SHP77 (cell line): ENCODE data around the gene PNLIPRP2.

Experiments
- DNase-seq, 2 experiments: peaks; one replicate each; lab custom pipeline; 2025; lab: John Stamatoyannopoulos, UW

PNLIPRP2 gene

DNA sequence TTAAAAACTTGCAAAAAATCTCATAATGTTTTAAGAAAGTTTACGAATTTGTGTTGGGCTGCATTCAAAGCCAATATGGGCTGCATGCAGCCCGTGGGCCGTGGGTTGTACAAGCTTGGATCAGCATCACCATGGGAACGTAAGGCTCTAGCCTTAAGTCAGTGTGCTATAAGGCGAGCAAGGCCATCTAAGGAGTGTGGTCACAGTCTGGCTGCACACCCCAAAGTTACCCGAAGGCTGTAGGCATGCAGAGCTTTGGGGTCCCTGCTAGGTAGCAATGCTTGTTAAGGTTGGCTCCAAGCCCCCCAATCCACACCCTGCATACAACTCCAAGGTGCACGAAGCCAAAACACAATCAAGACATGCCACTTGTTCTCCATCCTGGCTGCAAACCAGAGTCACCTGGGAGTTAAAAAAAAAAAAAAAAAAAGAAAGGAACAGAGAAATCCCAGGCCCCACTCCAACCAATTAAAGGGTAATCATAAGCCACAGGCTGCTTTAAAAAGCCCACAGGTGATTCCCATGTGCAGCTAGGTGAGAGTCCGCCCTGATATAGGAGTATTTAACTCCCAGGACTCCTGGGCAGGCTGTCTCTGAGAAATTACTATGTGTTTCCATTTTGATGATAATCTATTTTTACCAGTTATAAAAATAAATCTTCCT, 8.5 kb upstream of the PNLIPRP2 start:
- no peak for DNase-seq

DNA sequence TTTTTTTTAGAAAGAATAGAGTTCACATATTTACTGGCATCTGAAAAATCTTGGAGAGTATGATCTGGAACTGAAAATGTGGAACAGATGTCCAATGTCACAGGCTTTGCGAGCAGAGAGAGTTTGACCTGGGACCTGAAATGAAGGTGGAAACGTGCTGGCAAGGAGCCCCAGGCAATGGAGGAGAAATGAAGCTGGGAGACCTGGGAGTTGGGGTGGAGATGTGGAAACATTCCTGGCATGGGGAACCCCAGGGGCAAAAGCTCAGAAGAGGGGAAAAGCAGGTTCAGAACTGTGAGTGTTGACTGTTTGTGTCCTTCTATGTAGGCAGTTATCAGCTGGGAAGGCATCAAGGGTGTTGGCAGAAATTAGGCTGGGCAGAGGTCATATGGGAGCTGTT, 7.3 kb upstream of the PNLIPRP2 start:
- DNase-seq = no peak

DNA sequence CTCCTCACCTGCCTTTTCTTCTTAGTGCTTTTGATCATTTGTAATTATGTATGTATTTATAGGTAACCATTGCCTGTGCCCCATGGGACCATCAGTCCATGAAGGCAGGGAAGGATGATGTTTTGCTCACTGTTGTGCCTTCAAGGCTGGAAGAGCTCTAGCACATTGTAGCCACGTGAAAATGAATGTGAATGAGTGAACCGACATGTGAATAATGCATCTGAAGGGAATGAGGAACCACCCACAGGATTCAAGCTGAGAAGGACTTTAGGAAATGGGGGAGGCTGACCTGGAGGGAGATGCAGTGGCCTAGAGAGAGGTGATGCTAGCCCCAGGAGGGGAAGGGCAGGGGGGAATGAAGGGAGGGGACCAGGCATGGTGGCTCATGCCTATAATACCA, 6.0 kb upstream of the PNLIPRP2 start:
- no peak for DNase-seq

DNA sequence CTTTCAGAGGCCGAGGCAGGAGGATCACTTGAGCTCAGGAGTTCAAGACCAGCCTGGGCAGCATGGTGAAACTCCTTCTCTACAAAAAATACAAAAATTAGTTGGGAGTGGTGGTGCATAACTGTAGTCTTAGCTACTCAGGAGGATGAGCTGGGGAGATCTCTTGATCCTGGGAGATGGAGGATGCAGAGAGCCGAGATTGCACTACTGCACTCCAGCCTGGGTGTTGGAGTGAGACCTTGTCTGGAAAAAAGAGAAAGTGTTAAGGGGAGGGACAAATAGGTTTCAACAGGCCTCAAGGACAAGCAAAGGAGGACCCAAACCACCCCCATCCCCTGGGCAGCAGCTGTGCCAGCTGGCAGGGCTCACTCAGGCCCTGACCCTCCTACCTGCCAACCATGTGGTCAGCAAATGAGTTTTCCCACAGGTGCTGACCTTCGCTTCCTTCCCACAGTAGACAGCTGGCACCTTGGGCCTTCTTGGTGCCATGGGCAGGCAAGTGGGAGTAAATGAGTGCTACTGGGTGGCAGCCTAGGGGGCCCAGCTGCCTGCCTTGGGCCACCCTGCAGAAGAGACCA, 5.5 kb upstream of the PNLIPRP2 start:
- DNase-seq = no peak

DNA sequence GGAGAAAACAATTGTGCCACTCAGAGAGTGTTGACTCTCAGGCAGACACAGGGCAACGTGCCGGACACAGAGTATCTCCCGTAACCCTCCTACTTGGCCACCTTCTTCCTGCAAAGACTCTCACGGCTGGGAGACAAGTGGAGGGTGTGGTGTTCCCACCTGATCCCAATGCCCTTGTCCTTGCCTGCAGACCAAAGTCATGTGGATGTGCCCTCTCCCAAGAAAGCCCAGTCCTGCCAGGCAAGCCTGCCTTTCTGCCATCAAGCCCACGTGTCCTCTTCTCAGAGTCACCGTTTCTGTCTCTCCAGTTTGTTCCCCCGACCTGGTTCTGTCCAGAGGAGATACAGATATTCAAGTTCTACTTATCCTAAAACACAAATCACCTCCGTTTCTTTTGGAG, 723 bp downstream of the PNLIPRP2 start:
- no peak for DNase-seq

DNA sequence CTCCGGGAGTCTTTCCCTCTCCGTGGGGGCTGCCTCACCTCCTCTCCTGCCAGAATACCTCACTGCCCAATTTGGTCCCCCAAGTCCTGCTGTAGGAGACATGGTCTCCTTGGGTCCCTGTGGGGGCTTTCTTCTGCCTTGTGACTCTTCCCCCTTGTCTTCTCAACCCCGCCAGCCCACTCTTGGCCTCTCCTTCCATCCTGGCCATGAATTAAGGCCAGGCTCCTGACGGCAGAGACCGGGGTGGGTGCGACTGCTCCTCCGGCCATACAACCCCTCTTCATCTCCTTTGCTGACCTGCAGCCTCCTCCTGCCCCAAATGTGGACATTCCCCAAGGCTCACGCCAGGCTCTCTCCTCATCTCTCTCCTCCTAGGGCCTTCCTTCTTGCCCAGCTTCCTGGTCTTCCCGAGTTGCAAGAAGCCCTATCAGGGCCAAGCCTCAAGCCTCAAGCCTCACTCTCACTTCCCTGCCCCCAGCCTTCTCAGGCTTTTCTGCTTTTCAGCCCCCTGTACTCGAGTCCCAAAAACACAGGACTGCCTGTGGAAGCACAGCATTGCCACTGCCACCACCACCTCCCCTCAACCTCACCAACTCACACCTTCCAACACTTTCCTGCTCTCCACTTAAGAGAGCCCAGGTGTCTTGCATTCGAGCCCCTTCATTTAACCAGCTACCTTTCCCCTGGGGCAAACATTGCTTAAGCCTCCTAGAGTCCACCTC, 1.3 kb downstream of the PNLIPRP2 start:
- DNase-seq = no peak

DNA sequence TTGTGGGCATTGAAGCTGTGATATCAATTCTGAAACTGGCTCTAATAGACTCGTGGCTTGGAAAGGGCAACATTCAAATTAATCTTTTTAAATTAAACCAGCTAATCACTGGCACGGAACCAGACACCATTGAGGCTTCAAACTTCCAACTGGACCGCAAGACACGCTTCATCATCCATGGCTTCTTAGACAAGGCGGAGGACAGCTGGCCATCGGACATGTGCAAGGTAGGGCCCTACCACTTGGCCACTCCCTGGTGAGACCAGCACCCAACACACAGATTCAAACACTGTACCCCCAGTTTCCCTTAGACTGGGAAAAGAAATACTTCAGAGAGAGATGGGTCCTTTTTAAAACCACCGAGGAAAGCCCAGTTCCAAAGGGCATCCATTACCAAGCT, 5.1 kb downstream of the PNLIPRP2 start:
- DNase-seq = no peak

DNA sequence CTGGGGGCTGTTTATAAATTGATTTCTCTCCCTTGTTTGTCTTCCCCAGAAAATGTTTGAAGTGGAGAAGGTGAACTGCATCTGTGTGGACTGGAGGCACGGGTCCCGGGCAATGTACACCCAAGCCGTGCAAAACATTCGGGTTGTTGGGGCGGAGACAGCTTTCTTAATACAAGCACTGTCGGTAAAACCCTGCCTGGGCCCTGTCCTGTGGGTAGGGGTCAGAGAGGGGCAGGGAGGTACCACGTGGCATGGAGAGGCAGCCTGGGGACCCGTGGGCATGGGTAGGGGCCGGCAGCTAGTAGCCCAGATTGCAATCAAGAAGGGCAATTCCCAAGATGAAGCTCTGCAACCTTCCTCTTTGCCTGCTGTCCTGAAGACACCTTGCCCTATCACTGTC, 6.1 kb downstream of the PNLIPRP2 start:
- DNase-seq = no peak

DNA sequence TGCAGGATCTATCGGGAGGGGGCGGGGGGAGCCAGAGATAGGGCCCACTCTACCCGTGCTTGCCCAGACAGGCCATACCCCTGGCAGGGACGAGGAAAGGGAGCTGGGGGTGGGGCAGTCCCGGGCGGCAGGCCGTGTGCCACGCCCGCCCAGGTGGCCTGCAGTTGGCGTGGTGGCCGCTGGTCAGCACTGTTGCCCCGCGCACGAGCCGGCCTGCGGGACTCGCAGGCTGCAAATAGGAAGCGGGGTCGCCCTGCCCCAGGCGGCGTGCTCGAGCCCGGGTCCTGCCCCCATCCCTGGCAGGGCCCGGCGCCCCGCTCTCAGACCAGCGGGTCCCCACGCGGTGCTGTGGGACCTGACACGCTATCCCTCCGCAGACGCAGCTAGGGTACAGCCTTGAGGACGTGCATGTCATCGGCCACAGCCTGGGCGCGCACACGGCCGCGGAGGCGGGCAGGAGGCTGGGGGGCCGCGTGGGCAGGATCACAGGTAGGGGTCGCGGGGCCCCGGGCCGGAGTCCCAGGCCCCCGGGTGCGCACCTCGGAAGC, 6.7 kb downstream of the PNLIPRP2 start:
- DNase-seq = no peak

DNA sequence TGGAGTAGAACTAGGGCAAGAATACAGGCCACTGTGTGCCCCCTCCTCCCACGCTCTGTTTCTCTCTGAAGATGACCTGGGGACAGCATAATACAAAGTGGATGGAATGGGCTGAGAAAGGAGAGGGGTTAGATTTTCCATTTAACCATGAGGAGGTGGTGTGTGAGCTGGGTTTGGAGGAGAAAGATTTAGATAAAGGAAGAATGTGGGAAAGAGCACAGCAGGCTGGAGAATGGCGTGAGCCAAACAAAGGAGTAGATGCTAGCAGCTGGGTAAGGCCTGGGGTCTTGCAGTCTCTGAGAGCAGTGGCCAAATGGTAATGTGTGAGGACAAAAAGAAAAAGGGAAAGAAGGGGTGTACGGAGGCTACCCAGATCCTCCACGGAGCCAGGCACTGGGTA, 8.6 kb downstream of the PNLIPRP2 start:
- DNase-seq = no peak

DNA sequence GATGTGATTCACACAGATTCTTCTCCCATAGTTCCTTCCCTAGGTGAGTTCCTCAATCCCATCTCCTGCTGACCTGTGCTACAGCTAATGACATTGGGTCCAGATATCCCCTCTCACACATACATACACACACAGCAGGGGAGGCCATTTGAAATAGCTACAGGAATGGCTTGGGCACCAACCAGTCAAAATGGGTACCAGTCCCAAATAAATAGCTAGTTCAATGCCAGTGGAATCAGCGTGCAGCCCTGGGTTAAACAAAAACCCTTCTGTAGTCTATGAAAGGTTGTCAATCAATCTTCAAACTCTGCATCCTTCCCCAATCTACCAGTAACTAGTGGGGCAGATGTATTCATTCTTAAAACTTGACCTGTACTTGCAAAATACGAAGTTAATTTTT, 9.3 kb downstream of the PNLIPRP2 start:
- DNase-seq = no peak

DNA sequence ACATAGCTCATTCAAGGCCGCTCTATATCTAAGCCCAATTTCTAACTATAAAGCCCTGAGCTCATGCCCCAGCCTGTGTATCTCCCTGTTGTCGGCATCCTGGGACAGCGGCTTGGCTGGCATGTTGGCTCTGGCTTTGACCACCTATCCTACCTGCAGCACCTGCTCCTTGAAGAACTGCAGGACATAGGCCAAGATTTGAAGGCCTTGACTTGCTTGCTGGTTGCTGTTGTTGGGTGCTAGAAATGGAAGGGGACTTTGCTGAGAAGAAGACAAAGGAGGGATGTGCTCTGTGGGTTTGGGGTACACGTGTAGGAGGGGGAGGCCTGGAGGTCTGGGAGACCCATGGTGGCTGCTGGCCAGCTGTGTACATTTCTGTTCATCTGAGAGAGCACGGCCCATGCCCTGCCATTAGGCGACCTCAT, 11.1 kb downstream of the PNLIPRP2 start:
- DNase-seq = no peak

DNA sequence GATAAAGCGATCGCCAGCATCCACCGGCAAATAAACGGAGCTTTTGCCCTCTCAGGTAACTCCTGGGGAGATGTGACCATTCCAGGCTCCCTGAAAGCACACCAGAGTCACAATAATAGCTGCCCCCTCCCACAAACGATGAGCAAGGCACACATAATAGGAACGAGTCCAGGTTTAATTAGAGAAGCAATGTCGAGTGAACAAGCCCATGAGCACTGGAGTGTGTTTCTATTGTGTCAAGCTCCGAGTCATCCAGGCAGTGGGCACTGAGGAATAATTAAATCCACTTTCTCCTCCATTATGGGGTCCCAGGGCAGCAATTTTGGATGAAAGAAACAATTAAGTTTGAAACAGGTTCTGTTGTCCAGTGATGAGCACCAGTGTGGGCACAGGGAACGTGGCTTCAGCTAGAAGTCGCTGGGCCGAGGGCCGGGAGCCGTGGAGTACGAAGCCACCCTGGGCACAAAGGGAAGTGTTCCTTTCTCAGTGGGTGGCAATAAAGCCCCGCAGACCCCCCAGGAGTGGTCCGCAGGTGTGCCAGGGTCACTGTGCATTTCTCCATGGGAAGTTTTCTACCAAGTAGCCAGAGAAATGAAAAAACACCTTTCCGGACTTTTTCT, 12.0 kb downstream of the PNLIPRP2 start:
- no peak for DNase-seq

DNA sequence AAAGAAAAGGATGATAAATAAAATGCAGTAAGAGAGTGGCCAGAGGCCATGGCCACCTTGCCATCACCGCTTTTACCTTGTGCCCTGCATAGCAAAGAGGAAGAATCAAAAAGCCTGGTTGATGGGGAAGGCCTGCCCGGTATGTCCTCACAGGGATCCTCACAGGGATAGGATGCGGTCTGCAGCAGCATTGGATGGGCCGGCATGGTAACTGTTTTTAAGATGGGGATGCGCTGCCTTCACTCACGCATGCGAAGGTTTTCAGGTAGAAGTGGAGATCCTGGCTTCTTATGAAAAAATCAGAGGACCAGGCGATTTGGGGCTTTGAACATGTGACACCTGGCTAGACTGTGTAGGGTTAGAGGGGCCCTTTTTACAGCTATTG, 12.5 kb downstream of the PNLIPRP2 start:
- no peak for DNase-seq

DNA sequence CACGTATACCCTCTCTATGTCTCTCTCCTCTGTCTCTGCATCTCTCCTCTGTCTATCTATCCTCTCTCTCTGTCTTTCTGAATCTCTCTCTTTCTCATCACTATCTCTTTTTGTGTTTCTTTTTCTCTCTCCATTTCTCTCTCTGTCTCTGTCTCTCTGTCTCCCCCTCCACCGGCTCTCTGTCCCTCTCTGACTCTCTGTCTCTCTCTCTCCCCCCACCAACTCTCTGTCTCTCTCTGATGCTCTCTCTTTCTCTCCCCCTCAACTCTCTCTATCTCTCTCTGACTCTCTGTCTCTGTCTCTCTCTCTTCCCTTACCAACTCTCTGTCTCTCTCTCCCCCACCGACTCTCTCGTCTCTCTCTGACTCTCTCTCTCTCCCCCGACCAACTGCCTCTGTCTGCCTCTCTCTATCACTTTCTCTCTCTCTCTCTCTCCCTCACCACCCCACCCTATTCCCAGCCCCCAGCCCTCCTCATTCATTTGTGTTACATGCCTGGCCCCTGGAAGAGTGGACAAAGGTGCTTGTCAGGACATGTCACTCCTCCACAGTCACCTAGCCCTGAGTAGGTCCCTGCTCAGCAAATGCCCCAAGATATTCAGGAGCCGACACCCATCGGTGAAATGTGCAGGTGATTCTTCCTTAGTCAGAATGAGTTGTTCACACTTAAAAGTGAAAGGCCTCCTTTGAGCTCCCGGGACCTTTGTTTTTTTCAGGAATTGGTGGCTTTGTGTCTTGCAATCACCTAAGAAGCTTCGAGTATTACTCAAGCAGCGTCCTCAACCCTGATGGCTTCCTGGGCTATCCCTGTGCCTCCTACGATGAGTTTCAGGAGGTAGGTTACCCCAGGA, 13.6 kb downstream of the PNLIPRP2 start:
- no peak for DNase-seq

DNA sequence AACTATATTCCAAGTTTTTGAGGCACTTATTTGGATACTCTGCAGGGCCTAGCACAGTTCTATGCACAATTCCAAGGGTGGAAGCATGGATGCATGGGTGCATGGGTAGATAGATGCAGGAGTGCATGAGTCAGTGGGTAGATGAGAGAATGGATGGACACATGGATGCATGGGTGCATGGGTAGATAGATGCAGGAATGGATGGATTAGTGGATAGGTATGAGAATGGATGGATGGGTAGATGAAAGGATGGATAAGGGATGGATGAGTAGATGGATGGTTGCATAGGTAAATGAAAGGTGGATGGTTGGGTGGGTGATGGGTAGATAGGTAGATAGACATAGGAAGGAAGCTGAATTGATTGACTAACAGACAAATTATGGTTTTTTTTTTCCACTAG, 15.6 kb downstream of the PNLIPRP2 start:
- no peak for DNase-seq

DNA sequence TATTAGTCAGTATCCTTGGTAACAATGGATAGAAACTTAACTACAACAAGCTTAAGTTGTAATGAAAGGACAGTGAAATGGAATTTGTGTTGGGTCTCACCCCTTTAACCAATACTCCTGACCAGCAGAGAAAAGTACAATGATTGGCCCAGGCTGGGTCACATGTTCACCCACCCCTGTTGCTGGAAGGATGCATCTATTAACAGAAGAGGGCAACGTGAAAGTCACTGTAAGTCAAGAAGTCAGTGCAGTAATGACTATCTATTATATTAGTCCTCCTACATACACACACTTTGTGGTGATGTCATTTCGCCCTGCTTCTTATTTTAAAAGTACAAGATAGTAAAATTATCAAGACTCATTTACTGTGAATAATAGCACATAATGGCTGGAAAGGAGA, 16.2 kb downstream of the PNLIPRP2 start:
- DNase-seq = no peak

DNA sequence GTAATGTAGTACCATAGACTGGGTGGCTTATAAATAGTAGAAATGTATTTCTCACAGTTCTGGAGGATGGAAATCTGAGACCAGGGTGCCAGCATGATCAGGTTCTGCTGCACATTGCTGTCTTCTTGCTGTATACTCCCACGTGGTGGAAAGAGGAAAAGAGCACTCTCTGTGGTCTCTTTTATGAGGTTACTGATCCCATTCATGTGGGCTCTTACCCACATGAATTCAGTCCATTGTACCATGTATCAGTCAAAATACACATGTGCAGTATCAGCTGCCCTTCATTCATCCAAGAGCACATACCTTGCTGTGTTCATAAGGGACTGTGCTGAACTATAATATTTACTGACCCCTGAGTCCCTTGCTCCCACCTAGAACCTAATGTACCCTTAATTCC, 17.1 kb downstream of the PNLIPRP2 start:
- DNase-seq = no peak

DNA sequence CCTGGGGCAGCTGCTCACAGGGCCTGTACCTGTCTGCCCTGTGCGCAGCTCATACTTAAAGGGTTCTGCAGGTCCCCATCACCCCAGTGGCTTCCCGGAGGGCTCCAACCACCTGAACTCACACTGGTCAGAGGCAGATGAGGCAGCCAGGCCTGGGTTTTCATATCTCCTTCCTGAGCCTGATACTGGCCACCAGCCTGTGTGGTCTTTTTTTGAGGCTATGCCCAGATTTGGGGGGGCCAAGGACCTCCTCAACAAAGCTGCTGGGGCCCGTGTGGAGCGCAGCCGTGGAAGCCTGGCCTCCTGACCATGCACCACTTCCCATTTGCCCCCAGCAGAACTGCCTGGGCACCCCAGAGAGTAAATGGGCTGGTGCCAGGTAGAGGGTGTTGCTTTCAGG, 25.7 kb downstream of the PNLIPRP2 start:
- no peak for DNase-seq

DNA sequence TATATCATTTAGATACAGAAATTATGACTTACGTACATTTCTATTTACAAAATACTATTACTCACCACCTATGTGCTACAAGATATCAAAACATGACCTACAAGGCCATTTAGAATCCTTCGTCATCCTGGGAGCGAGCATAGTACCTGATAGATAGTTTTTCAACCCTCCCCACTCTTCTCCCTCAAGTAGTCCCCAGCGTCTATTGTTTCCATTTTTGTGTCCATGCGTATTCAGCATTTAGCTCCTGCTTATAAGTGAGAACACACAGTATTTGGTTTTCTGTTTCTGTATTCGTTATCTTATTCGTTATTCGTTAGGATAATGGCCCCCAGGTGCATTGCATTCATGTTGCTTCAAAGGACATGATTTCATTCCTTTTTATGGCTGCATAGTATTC, 28.1 kb downstream of the PNLIPRP2 start:
- no peak for DNase-seq

DNA sequence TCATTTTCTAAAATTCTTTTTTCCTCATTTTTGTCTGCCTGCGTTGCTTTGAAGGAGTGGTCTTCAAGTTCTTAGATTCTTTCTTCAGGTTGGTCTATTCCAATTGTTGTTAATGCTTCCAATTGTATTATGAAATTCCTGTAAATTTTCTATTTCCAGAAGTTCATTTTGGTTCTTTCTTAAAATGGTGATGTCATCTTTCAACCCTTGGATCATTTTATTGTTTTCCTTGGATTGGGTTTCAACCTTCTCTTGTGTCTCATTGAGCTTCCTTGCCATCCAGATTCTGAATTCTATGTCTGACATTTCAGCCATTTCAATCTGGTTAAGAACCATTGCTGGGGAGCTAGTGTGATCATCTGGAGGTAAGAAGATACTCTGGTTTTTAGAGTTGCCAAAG, 33.1 kb downstream of the PNLIPRP2 start:
- no peak for DNase-seq

DNA sequence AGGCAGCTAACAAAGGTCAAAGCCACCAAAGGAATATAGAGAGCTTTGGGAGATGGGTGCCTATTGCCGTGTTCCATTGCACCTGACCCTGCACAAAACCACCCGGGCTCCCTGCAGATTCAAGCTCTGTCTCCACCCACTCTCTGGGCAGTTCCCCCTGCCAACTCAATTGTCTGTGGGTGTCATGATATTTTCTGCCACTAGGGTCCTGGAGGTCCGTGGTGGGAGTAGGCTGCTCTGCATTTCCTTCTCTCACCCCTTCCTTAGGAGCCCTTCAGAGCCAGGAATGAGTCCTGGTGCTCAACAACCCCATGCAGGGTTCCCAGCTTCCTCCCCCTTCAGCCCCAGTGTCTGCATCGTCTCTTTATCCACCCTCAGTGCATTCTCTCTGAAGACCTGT, 34.1 kb downstream of the PNLIPRP2 start:
- DNase-seq = no peak
